ENCODE measurements around the gene C12orf43. TPM values are rescaled to one million over a fixed set of nuclear protein-coding genes. Genes with fewer than 3 reads are reported as not detected.
"Not testable (repeated sequence)": the region's sequence is repeated elsewhere in the genome, so short reads cannot be mapped to it uniquely, and the experiment has no call there.

Gene C12orf43
- total RNA-seq, 1 experiment from 2014 or later = 14.8 TPM

DNA sequence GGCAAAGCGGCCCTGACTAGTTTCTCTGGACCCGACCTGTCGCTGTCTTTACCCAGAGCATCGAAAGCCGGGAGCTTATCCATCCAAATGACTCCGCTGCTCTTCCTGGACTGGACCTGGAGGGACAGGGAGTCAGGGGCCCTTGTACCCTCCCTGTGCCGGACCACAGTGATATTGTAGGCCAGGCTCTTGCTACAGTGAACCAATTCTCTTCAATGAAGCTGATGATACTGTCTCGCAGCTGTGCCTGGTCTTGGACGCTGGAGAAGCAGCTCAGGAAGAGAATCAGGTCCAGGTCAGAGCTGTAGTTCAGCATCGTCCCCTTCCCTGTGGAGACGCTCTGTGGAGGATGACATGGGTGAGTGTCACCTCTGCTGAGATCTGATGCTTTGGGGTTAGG, 37.4 kb upstream of the C12orf43 start:
- no peaks in the 10 kb centered on the region for H3K79me2 ChIP-seq (ENCODE audit: low read depth)
- no peaks in the 10 kb centered on the region for H3K9me3 ChIP-seq (ENCODE audit: insufficient read depth, low read depth)
- no peak overlapping the region for H3K4me2 ChIP-seq
- no peaks in the 10 kb centered on the region for H3K36me3 ChIP-seq (ENCODE audit: low read depth)
- H4K20me1 ChIP-seq (ENCODE audit: insufficient read depth) = no peaks in the 10 kb centered on the region
- POLR2A ChIA-PET (ENCODE audit: unreplicated experiment) = no interaction called here
- H3K4me3 ChIP-seq = no peak overlapping the region
- no peaks in the 10 kb centered on the region for H3K4me1 ChIP-seq (replicated peaks; ENCODE audit: insufficient read depth)
- no peak overlapping the region for H2AFZ ChIP-seq
- no peaks in the 10 kb centered on the region for H3K27me3 ChIP-seq (ENCODE audit: insufficient read depth, low read depth)
- TF ChIP-seq EZH2 (IDR thresholded peaks at IDR 0.05; ENCODE audit: low read depth) = no peak
- TF ChIP-seq, protein P1, sequence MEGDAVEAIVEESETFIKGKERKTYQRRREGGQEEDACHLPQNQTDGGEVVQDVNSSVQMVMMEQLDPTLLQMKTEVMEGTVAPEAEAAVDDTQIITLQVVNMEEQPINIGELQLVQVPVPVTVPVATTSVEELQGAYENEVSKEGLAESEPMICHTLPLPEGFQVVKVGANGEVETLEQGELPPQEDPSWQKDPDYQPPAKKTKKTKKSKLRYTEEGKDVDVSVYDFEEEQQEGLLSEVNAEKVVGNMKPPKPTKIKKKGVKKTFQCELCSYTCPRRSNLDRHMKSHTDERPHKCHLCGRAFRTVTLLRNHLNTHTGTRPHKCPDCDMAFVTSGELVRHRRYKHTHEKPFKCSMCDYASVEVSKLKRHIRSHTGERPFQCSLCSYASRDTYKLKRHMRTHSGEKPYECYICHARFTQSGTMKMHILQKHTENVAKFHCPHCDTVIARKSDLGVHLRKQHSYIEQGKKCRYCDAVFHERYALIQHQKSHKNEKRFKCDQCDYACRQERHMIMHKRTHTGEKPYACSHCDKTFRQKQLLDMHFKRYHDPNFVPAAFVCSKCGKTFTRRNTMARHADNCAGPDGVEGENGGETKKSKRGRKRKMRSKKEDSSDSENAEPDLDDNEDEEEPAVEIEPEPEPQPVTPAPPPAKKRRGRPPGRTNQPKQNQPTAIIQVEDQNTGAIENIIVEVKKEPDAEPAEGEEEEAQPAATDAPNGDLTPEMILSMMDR (conservative IDR thresholded peaks at IDR 0.05) = no peak
- CTCF ChIA-PET = interaction anchor here (0.5 kb wide), 1 partner anchor 39 kb away, joined by 3 read pairs; no protein-coding TSS in a partner anchor
- intact Hi-C loops (cut with micrococcal nuclease; ENCODE audit: unreplicated experiment) = no loop called here
- H3K9me2 ChIP-seq (ENCODE audit: insufficient read depth) = no peaks in the 10 kb centered on the region
- H3F3A ChIP-seq (ENCODE audit: insufficient read depth, low read depth) = no peaks in the 10 kb centered on the region
- H3K27ac ChIP-seq = no peak overlapping the region
- BruUV-seq (replicated peaks) = no TSS peak
- DNase-seq = no peak

DNA sequence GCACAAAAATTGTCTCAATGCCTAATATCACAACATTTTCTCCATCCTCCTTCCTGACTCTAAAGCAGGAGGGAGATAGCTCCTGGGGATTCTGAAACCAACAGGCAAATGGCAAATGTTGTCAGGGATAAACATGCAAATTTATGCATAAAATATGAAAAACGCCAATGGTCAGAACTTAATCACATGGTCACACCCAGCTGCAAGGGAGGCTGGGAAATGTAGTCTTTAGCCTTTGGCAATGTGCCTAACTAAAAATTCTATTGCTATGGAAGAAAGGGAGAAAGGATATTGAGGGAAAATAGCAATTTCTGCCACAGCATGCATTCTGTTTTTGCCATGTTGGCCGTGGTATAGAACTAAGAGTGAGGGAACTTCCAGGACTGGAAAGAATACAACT, 34.4 kb upstream of the C12orf43 start:
- H3K27me3 ChIP-seq (ENCODE audit: insufficient read depth, low read depth) = no peaks in the 10 kb centered on the region

DNA sequence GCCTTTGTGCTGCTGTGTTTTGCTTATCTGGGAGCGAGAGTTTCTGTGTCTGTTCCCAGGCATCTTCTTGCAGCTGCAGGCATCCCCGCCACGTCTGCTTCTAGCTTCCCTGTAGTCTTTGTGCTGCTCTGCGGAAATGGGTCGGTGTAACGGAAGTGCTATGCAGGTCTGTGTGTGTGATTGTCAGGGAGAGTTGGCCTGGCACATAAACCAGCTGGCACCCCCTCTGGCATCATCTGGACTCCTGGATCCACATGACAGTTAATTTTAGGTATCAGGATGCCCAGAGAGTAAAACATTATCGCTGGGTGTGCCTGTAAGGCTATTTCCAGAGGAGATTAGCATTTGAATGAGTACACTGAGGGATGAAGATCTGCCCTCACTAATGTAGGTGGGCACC, 32.2 kb upstream of the C12orf43 start:
- Histone ChIP-seq H3K9me3 (ENCODE audit: insufficient read depth, low read depth) (peaks cover 3% of the 10 kb centered on the region; the same call in 1 of the 2 replicates), H3K4me1 (replicated peaks; ENCODE audit: insufficient read depth) (no peaks in the 10 kb centered on the region), H3K27ac (no peak overlapping the region), H3K36me3 (ENCODE audit: low read depth) (no peaks in the 10 kb centered on the region), H3K27me3 (ENCODE audit: insufficient read depth, low read depth) (no peaks in the 10 kb centered on the region), H3K79me2 (ENCODE audit: low read depth) (no peaks in the 10 kb centered on the region), H4K20me1 (ENCODE audit: insufficient read depth) (no peaks in the 10 kb centered on the region), H2AFZ (no peak overlapping the region), H3K4me2 (no peak overlapping the region), H3F3A (ENCODE audit: insufficient read depth, low read depth) (no peaks in the 10 kb centered on the region), H3K4me3 (no peak overlapping the region), H3K9me2 (ENCODE audit: insufficient read depth) (no peaks in the 10 kb centered on the region)
- POLR2A ChIA-PET (ENCODE audit: unreplicated experiment) = no interaction called here
- no peak for DNase-seq
- CTCF ChIA-PET = interaction anchor here (0.5 to 0.6 kb wide), 2 partner anchors 11 to 103 kb away, joined by 3 to 5 read pairs; no protein-coding TSS in a partner anchor
- no TSS peak for BruUV-seq (replicated peaks)
- TF ChIP-seq, protein P1 (conservative IDR thresholded peaks at IDR 0.05) = no peak
- TF ChIP-seq EZH2 (IDR thresholded peaks at IDR 0.05; ENCODE audit: low read depth) = no peak
- intact Hi-C loops (cut with micrococcal nuclease; ENCODE audit: unreplicated experiment) = no loop called here

More for the DNA sequence above, 34.4 kb upstream of the C12orf43 start:
- Histone ChIP-seq H3K4me3 (no peak overlapping the region), H3K9me3 (ENCODE audit: insufficient read depth, low read depth) (no peaks in the 10 kb centered on the region), H3K36me3 (ENCODE audit: low read depth) (no peaks in the 10 kb centered on the region), H3K4me1 (replicated peaks; ENCODE audit: insufficient read depth) (no peaks in the 10 kb centered on the region), H2AFZ (no peak overlapping the region), H4K20me1 (ENCODE audit: insufficient read depth) (no peaks in the 10 kb centered on the region), H3F3A (ENCODE audit: insufficient read depth, low read depth) (no peaks in the 10 kb centered on the region), H3K9me2 (ENCODE audit: insufficient read depth) (no peaks in the 10 kb centered on the region), H3K27ac (no peak overlapping the region), H3K4me2 (no peak overlapping the region), H3K79me2 (ENCODE audit: low read depth) (no peaks in the 10 kb centered on the region)
- ChIA-PET CTCF (no interaction called here), POLR2A (ENCODE audit: unreplicated experiment) (no interaction called here)
- peak in 1 of 2 experiments; percentile 35 for DNase-seq
- intact Hi-C loops (cut with micrococcal nuclease; ENCODE audit: unreplicated experiment) = no loop called here
- no TSS peak for BruUV-seq (replicated peaks)
- TF ChIP-seq, protein P1 (conservative IDR thresholded peaks at IDR 0.05) = no peak
- TF ChIP-seq EZH2 (IDR thresholded peaks at IDR 0.05; ENCODE audit: low read depth) = no peak

DNA sequence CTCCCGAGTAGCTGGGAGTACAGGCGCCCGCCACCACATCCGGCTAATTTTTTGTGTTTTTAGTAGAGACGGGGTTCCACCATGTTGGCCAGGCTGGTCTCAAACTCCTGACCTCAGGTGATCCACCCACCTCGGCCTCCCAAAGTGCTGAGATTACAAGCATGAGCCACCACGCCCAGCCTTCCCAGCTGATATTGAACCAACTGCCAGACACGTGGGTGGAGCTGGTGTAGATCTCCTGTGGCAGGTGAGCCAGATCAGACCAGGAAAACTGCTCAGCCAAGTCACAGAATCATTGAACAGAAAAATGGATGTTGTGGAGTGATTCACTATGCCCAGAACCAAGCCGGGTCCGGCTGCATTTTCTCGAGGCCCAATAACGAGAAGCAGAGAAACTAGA, 31.1 kb upstream of the C12orf43 start:
- POLR2A ChIA-PET (ENCODE audit: unreplicated experiment); H4K20me1 ChIP-seq (ENCODE audit: insufficient read depth); H3K4me3 ChIP-seq; H3K27me3 ChIP-seq (ENCODE audit: insufficient read depth, low read depth); H3K36me3 ChIP-seq (ENCODE audit: low read depth); H3K27ac ChIP-seq; H3F3A ChIP-seq (ENCODE audit: insufficient read depth, low read depth); H3K9me3 ChIP-seq (ENCODE audit: insufficient read depth, low read depth); CTCF ChIA-PET; H3K4me1 ChIP-seq (replicated peaks; ENCODE audit: insufficient read depth); H3K9me2 ChIP-seq (ENCODE audit: insufficient read depth); H3K79me2 ChIP-seq (ENCODE audit: low read depth); BruUV-seq (replicated peaks); H3K4me2 ChIP-seq; DNase-seq; H2AFZ ChIP-seq; intact Hi-C loops (cut with micrococcal nuclease; ENCODE audit: unreplicated experiment): not testable (repeated sequence)
